HG03378 (cell line): ENCODE data around the gene ADGRA3.
A peak's percentile ranks its signal among the peaks of the same experiment; 100 is the strongest.
"Not testable (repeated sequence)": the region's sequence is repeated elsewhere in the genome, so short reads cannot be mapped to it uniquely, and the experiment has no call there.

Experiments
- ATAC-seq: cut with Tn5 transposase; IDR thresholded peaks from one replicate; pipeline ENCODE4 v1.9.1; 2021; ENCODE audit warnings: mild to moderate bottlenecking, moderate library complexity; ENCODE audit not compliant: unreplicated experiment

Gene ADGRA3

GRCh38 chr4:22442956-22443355, 72.9 kb downstream of the ADGRA3 start:
- ATAC-seq, result no peak

GRCh38 chr4:22440999-22441398, 74.9 kb downstream of the ADGRA3 start:
- no peak for ATAC-seq

GRCh38 chr4:22439947-22440346, 75.9 kb downstream of the ADGRA3 start:
- no peak for ATAC-seq

GRCh38 chr4:22435652-22436051, 80.2 kb downstream of the ADGRA3 start:
- ATAC-seq, result no peak

- ATAC-seq, result no peak
Observed at GRCh38 chr4:22434895-22435294, 81.0 kb downstream of the ADGRA3 start.

GRCh38 chr4:22430626-22431025, 85.2 kb downstream of the ADGRA3 start:
- ATAC-seq, result no peak

GRCh38 chr4:22428441-22428840, 87.4 kb downstream of the ADGRA3 start:
- no peak for ATAC-seq

GRCh38 chr4:22427675-22428074, 88.2 kb downstream of the ADGRA3 start:
- ATAC-seq, result no peak

GRCh38 chr4:22420291-22420690, 95.6 kb downstream of the ADGRA3 start:
- no peak for ATAC-seq

- no peak for ATAC-seq
Observed at GRCh38 chr4:22417408-22417807, 98.5 kb downstream of the ADGRA3 start.

GRCh38 chr4:22416403-22416802, 99.5 kb downstream of the ADGRA3 start:
- ATAC-seq, result no peak

- no peak for ATAC-seq
Observed at GRCh38 chr4:22414833-22415232, 101.0 kb downstream of the ADGRA3 start.

GRCh38 chr4:22413471-22413870, 102.4 kb downstream of the ADGRA3 start:
- ATAC-seq, result no peak

- ATAC-seq, result no peak
Observed at GRCh38 chr4:22412013-22412412, 103.9 kb downstream of the ADGRA3 start.

GRCh38 chr4:22410645-22411247, 105.1 kb downstream of the ADGRA3 start:
- no peak for ATAC-seq

GRCh38 chr4:22408474-22408873, 107.4 kb downstream of the ADGRA3 start:
- ATAC-seq, result no peak

GRCh38 chr4:22407361-22407760, 108.5 kb downstream of the ADGRA3 start:
- ATAC-seq, result no peak

- no peak for ATAC-seq
Observed at GRCh38 chr4:22398671-22399070, 117.2 kb downstream of the ADGRA3 start.

- no peak for ATAC-seq
Observed at GRCh38 chr4:22391551-22391950, 124.3 kb downstream of the ADGRA3 start.

- peak; percentile 84 for ATAC-seq
Observed at GRCh38 chr4:22389240-22389870, 126.5 kb downstream of the ADGRA3 start.

- ATAC-seq, result no peak
Observed at GRCh38 chr4:22385611-22386011, 130.3 kb downstream of the ADGRA3 start.

GRCh38 chr4:22384154-22384553, 131.7 kb downstream of the ADGRA3 start:
- no peak for ATAC-seq

- ATAC-seq, result not testable (repeated sequence)
Observed at GRCh38 chr4:22382216-22382615, 133.7 kb downstream of the ADGRA3 start.
